ENCODE measurements around the gene NSD1.

NSD1 gene

GRCh38 chr5:177188775-177189174 lies 55.2 kb downstream of the NSD1 start:
- Histone ChIP-seq H3K27me3 (ENCODE audit: control insufficient read depth in 1 of 2, insufficient read depth in 2 of 2, low read length in 2 of 2) (no peaks in the 10 kb centered on the region), H3K4me3 (ENCODE audit: low read depth in 1 of 2, low read length in 2 of 2) (no peak overlapping the region), H3K36me3 (ENCODE audit: insufficient read depth, low read length) (peaks cover 6% of the 10 kb centered on the region), H3K27ac (ENCODE audit: low read depth, low read length) (no peak overlapping the region), H3K4me1 (ENCODE audit: insufficient read depth, low read length) (peaks cover 9% of the 10 kb centered on the region), H3K9me3 (ENCODE audit: low read length) (no peaks in the 10 kb centered on the region), H3K9ac (ENCODE audit: low read length) (no peak overlapping the region)

GRCh38 chr5:177189416-177189815 lies 55.8 kb downstream of the NSD1 start:
- peaks cover 6% of the 10 kb centered on the region for H3K36me3 ChIP-seq (ENCODE audit: insufficient read depth, low read length)
- no peak overlapping the region for H3K4me3 ChIP-seq (ENCODE audit: low read depth in 1 of 2, low read length in 2 of 2)
- peaks cover 4% of the 10 kb centered on the region for H3K4me1 ChIP-seq (ENCODE audit: insufficient read depth, low read length)
- H3K9ac ChIP-seq (ENCODE audit: low read length): no peak overlapping the region
- H3K27me3 ChIP-seq (ENCODE audit: control insufficient read depth in 1 of 2, insufficient read depth in 2 of 2, low read length in 2 of 2): no peaks in the 10 kb centered on the region
- no peak overlapping the region for H3K27ac ChIP-seq (ENCODE audit: low read depth, low read length)
- no peaks in the 10 kb centered on the region for H3K9me3 ChIP-seq (ENCODE audit: low read length)

- H3K4me1 ChIP-seq (ENCODE audit: insufficient read depth, low read length): peaks cover 4% of the 10 kb centered on the region
- H3K27ac ChIP-seq (ENCODE audit: low read depth, low read length): no peak overlapping the region
- H3K27me3 ChIP-seq (ENCODE audit: control insufficient read depth in 1 of 2, insufficient read depth in 2 of 2, low read length in 2 of 2): no peaks in the 10 kb centered on the region
- no peak overlapping the region for H3K4me3 ChIP-seq (ENCODE audit: low read depth in 1 of 2, low read length in 2 of 2)
- no peak overlapping the region for H3K9ac ChIP-seq (ENCODE audit: low read length)
- peaks cover 6% of the 10 kb centered on the region for H3K36me3 ChIP-seq (ENCODE audit: insufficient read depth, low read length)
- no peaks in the 10 kb centered on the region for H3K9me3 ChIP-seq (ENCODE audit: low read length)
Observed at GRCh38 chr5:177189965-177190364, 56.4 kb downstream of the NSD1 start.

- Histone ChIP-seq H3K27me3 (ENCODE audit: control insufficient read depth in 1 of 2, insufficient read depth in 2 of 2, low read length in 2 of 2) (no peaks in the 10 kb centered on the region), H3K9me3 (ENCODE audit: low read length) (no peaks in the 10 kb centered on the region), H3K4me1 (ENCODE audit: insufficient read depth, low read length) (no peaks in the 10 kb centered on the region), H3K36me3 (ENCODE audit: insufficient read depth, low read length) (peaks cover 20% of the 10 kb centered on the region), H3K4me3 (ENCODE audit: low read depth in 1 of 2, low read length in 2 of 2) (no peak overlapping the region), H3K27ac (ENCODE audit: low read depth, low read length) (no peak overlapping the region), H3K9ac (ENCODE audit: low read length) (no peak overlapping the region)
Observed at GRCh38 chr5:177194268-177194667, 60.7 kb downstream of the NSD1 start.

GRCh38 chr5:177195307-177195952 lies 61.9 kb downstream of the NSD1 start:
- no peaks in the 10 kb centered on the region for H3K27me3 ChIP-seq (ENCODE audit: control insufficient read depth in 1 of 2, insufficient read depth in 2 of 2, low read length in 2 of 2)
- H3K27ac ChIP-seq (ENCODE audit: low read depth, low read length): no peak overlapping the region
- H3K36me3 ChIP-seq (ENCODE audit: insufficient read depth, low read length): peaks cover 20% of the 10 kb centered on the region
- no peaks in the 10 kb centered on the region for H3K4me1 ChIP-seq (ENCODE audit: insufficient read depth, low read length)
- no peak overlapping the region for H3K4me3 ChIP-seq (ENCODE audit: low read depth in 1 of 2, low read length in 2 of 2)
- no peak overlapping the region for H3K9ac ChIP-seq (ENCODE audit: low read length)
- no peaks in the 10 kb centered on the region for H3K9me3 ChIP-seq (ENCODE audit: low read length)

- Histone ChIP-seq H3K9ac (ENCODE audit: low read length) (no peak overlapping the region), H3K4me3 (ENCODE audit: low read depth in 1 of 2, low read length in 2 of 2) (no peak overlapping the region), H3K9me3 (ENCODE audit: low read length) (no peaks in the 10 kb centered on the region), H3K4me1 (ENCODE audit: insufficient read depth, low read length) (no peaks in the 10 kb centered on the region), H3K27ac (ENCODE audit: low read depth, low read length) (no peak overlapping the region), H3K27me3 (ENCODE audit: control insufficient read depth in 1 of 2, insufficient read depth in 2 of 2, low read length in 2 of 2) (no peaks in the 10 kb centered on the region), H3K36me3 (ENCODE audit: insufficient read depth, low read length) (peaks cover 20% of the 10 kb centered on the region)
Observed at GRCh38 chr5:177198738-177199137, 65.2 kb downstream of the NSD1 start.

GRCh38 chr5:177204281-177204680 lies 70.7 kb downstream of the NSD1 start:
- no peaks in the 10 kb centered on the region for H3K27me3 ChIP-seq (ENCODE audit: control insufficient read depth in 1 of 2, insufficient read depth in 2 of 2, low read length in 2 of 2)
- no peak overlapping the region for H3K27ac ChIP-seq (ENCODE audit: low read depth, low read length)
- H3K36me3 ChIP-seq (ENCODE audit: insufficient read depth, low read length): peaks cover 3% of the 10 kb centered on the region
- H3K9me3 ChIP-seq (ENCODE audit: low read length): no peaks in the 10 kb centered on the region
- H3K9ac ChIP-seq (ENCODE audit: low read length): no peak overlapping the region
- H3K4me3 ChIP-seq (ENCODE audit: low read depth in 1 of 2, low read length in 2 of 2): no peak overlapping the region
- no peaks in the 10 kb centered on the region for H3K4me1 ChIP-seq (ENCODE audit: insufficient read depth, low read length)

- Histone ChIP-seq H3K27me3 (ENCODE audit: control insufficient read depth in 1 of 2, insufficient read depth in 2 of 2, low read length in 2 of 2) (no peaks in the 10 kb centered on the region), H3K4me3 (ENCODE audit: low read depth in 1 of 2, low read length in 2 of 2) (no peak overlapping the region), H3K36me3 (ENCODE audit: insufficient read depth, low read length) (peaks cover 33% of the 10 kb centered on the region), H3K9ac (ENCODE audit: low read length) (no peak overlapping the region), H3K9me3 (ENCODE audit: low read length) (no peaks in the 10 kb centered on the region), H3K27ac (ENCODE audit: low read depth, low read length) (no peak overlapping the region), H3K4me1 (ENCODE audit: insufficient read depth, low read length) (no peaks in the 10 kb centered on the region)
Observed at GRCh38 chr5:177209610-177210009, 76.0 kb downstream of the NSD1 start.

GRCh38 chr5:177212242-177212641 lies 78.7 kb downstream of the NSD1 start:
- H3K9me3 ChIP-seq (ENCODE audit: low read length): no peaks in the 10 kb centered on the region
- H3K27me3 ChIP-seq (ENCODE audit: control insufficient read depth in 1 of 2, insufficient read depth in 2 of 2, low read length in 2 of 2): no peaks in the 10 kb centered on the region
- H3K9ac ChIP-seq (ENCODE audit: low read length): no peak overlapping the region
- H3K4me1 ChIP-seq (ENCODE audit: insufficient read depth, low read length): no peaks in the 10 kb centered on the region
- H3K27ac ChIP-seq (ENCODE audit: low read depth, low read length): no peak overlapping the region
- H3K36me3 ChIP-seq (ENCODE audit: insufficient read depth, low read length): peaks cover 33% of the 10 kb centered on the region
- no peak overlapping the region for H3K4me3 ChIP-seq (ENCODE audit: low read depth in 1 of 2, low read length in 2 of 2)

GRCh38 chr5:177220576-177220975 lies 87.0 kb downstream of the NSD1 start:
- H3K9ac ChIP-seq (ENCODE audit: low read length): no peak overlapping the region
- no peaks in the 10 kb centered on the region for H3K36me3 ChIP-seq (ENCODE audit: insufficient read depth, low read length)

GRCh38 chr5:177222269-177222668 lies 88.7 kb downstream of the NSD1 start:
- Histone ChIP-seq H3K4me1 (ENCODE audit: insufficient read depth, low read length) (no peaks in the 10 kb centered on the region), H3K4me3 (ENCODE audit: low read depth in 1 of 2, low read length in 2 of 2) (no peak overlapping the region), H3K27ac (ENCODE audit: low read depth, low read length) (no peak overlapping the region), H3K36me3 (ENCODE audit: insufficient read depth, low read length) (no peaks in the 10 kb centered on the region), H3K9me3 (ENCODE audit: low read length) (no peaks in the 10 kb centered on the region), H3K9ac (ENCODE audit: low read length) (no peak overlapping the region), H3K27me3 (ENCODE audit: control insufficient read depth in 1 of 2, insufficient read depth in 2 of 2, low read length in 2 of 2) (no peaks in the 10 kb centered on the region)

More at GRCh38 chr5:177220576-177220975, 87.0 kb downstream of the NSD1 start:
- Histone ChIP-seq H3K4me3 (ENCODE audit: low read depth in 1 of 2, low read length in 2 of 2) (no peak overlapping the region), H3K27ac (ENCODE audit: low read depth, low read length) (no peak overlapping the region), H3K9me3 (ENCODE audit: low read length) (no peaks in the 10 kb centered on the region), H3K27me3 (ENCODE audit: control insufficient read depth in 1 of 2, insufficient read depth in 2 of 2, low read length in 2 of 2) (no peaks in the 10 kb centered on the region), H3K4me1 (ENCODE audit: insufficient read depth, low read length) (no peaks in the 10 kb centered on the region)

GRCh38 chr5:177225798-177226197 lies 92.2 kb downstream of the NSD1 start:
- H3K4me1 ChIP-seq (ENCODE audit: insufficient read depth, low read length): no peaks in the 10 kb centered on the region

More at GRCh38 chr5:177225798-177226197, 92.2 kb downstream of the NSD1 start:
- no peaks in the 10 kb centered on the region for H3K36me3 ChIP-seq (ENCODE audit: insufficient read depth, low read length)
- no peaks in the 10 kb centered on the region for H3K27me3 ChIP-seq (ENCODE audit: control insufficient read depth in 1 of 2, insufficient read depth in 2 of 2, low read length in 2 of 2)
- no peak overlapping the region for H3K27ac ChIP-seq (ENCODE audit: low read depth, low read length)
- no peaks in the 10 kb centered on the region for H3K9me3 ChIP-seq (ENCODE audit: low read length)
- no peak overlapping the region for H3K4me3 ChIP-seq (ENCODE audit: low read depth in 1 of 2, low read length in 2 of 2)
- H3K9ac ChIP-seq (ENCODE audit: low read length): no peak overlapping the region
